ENCODE results near the gene DEGS2.
"Not testable (repeated sequence)": the region's sequence is repeated elsewhere in the genome, so short reads cannot be mapped to it uniquely, and the experiment has no call there.

The DEGS2 gene

GRCh38 chr14:100172811-100173210 is 13.4 kb upstream of the DEGS2 start:
- Histone ChIP-seq H3K9ac (ENCODE audit: low read depth, low read length) (no peak overlapping the region), H3K9me3 (replicated peaks; ENCODE audit: low read length) (no peaks in the 10 kb centered on the region), H3K27me3 (ENCODE audit: control insufficient read depth, insufficient read depth, low read length) (peaks cover 24% of the 10 kb centered on the region), H3K36me3 (ENCODE audit: insufficient read depth, low read length) (no peaks in the 10 kb centered on the region), H3K4me3 (ENCODE audit: low read length) (no peak overlapping the region), H3K4me1 (ENCODE audit: control insufficient read depth, insufficient read depth, low read length) (no peaks in the 10 kb centered on the region), H3K4me2 (ENCODE audit: low read length) (no peak overlapping the region)

GRCh38 chr14:100170880-100171279 is 11.4 kb upstream of the DEGS2 start:
- Histone ChIP-seq H3K4me1 (ENCODE audit: control insufficient read depth, insufficient read depth, low read length) (peaks cover 3% of the 10 kb centered on the region), H3K9ac (ENCODE audit: low read depth, low read length) (no peak overlapping the region), H3K9me3 (replicated peaks; ENCODE audit: low read length) (no peaks in the 10 kb centered on the region), H3K4me3 (ENCODE audit: low read length) (no peak overlapping the region), H3K4me2 (ENCODE audit: low read length) (no peak overlapping the region), H3K27me3 (ENCODE audit: control insufficient read depth, insufficient read depth, low read length) (peaks cover 21% of the 10 kb centered on the region), H3K36me3 (ENCODE audit: insufficient read depth, low read length) (no peaks in the 10 kb centered on the region)

GRCh38 chr14:100168506-100168905 is 9.1 kb upstream of the DEGS2 start:
- peaks cover 3% of the 10 kb centered on the region for H3K4me1 ChIP-seq (ENCODE audit: control insufficient read depth, insufficient read depth, low read length)
- H3K36me3 ChIP-seq (ENCODE audit: insufficient read depth, low read length), result no peaks in the 10 kb centered on the region
- no peaks in the 10 kb centered on the region for H3K9me3 ChIP-seq (replicated peaks; ENCODE audit: low read length)
- H3K4me2 ChIP-seq (ENCODE audit: low read length), result no peak overlapping the region
- H3K9ac ChIP-seq (ENCODE audit: low read depth, low read length), result no peak overlapping the region
- no peak overlapping the region for H3K4me3 ChIP-seq (ENCODE audit: low read length)
- peaks cover 13% of the 10 kb centered on the region for H3K27me3 ChIP-seq (ENCODE audit: control insufficient read depth, insufficient read depth, low read length)

GRCh38 chr14:100165831-100166440 is 6.5 kb upstream of the DEGS2 start:
- H3K4me1 ChIP-seq (ENCODE audit: control insufficient read depth, insufficient read depth, low read length), result peaks cover 3% of the 10 kb centered on the region
- no peaks in the 10 kb centered on the region for H3K9me3 ChIP-seq (replicated peaks; ENCODE audit: low read length)
- H3K36me3 ChIP-seq (ENCODE audit: insufficient read depth, low read length), result no peaks in the 10 kb centered on the region
- H3K4me3 ChIP-seq (ENCODE audit: low read length), result no peak overlapping the region
- peak overlapping the region; percentile 63 for H3K4me2 ChIP-seq (ENCODE audit: low read length)
- no peak overlapping the region for H3K9ac ChIP-seq (ENCODE audit: low read depth, low read length)
- peaks cover 9% of the 10 kb centered on the region for H3K27me3 ChIP-seq (ENCODE audit: control insufficient read depth, insufficient read depth, low read length)

- H3K4me1 ChIP-seq (ENCODE audit: control insufficient read depth, insufficient read depth, low read length), result peaks cover 3% of the 10 kb centered on the region
- no peak overlapping the region for H3K9ac ChIP-seq (ENCODE audit: low read depth, low read length)
- H3K4me3 ChIP-seq (ENCODE audit: low read length), result no peak overlapping the region
- H3K36me3 ChIP-seq (ENCODE audit: insufficient read depth, low read length), result no peaks in the 10 kb centered on the region
- H3K4me2 ChIP-seq (ENCODE audit: low read length), result no peak overlapping the region
- H3K9me3 ChIP-seq (replicated peaks; ENCODE audit: low read length), result no peaks in the 10 kb centered on the region
- H3K27me3 ChIP-seq (ENCODE audit: control insufficient read depth, insufficient read depth, low read length), result peaks cover 11% of the 10 kb centered on the region
Measured at GRCh38 chr14:100165376-100165775, 5.9 kb upstream of the DEGS2 start.

GRCh38 chr14:100160534-100160916 is 1.1 kb upstream of the DEGS2 start:
- no peak overlapping the region for H3K4me2 ChIP-seq (ENCODE audit: low read length)
- peaks cover 33% of the 10 kb centered on the region for H3K27me3 ChIP-seq (ENCODE audit: control insufficient read depth, insufficient read depth, low read length)
- no peaks in the 10 kb centered on the region for H3K36me3 ChIP-seq (ENCODE audit: insufficient read depth, low read length)
- peaks cover 5% of the 10 kb centered on the region for H3K4me1 ChIP-seq (ENCODE audit: control insufficient read depth, insufficient read depth, low read length)
- H3K9me3 ChIP-seq (replicated peaks; ENCODE audit: low read length), result no peaks in the 10 kb centered on the region
- H3K9ac ChIP-seq (ENCODE audit: low read depth, low read length), result no peak overlapping the region
- no peak overlapping the region for H3K4me3 ChIP-seq (ENCODE audit: low read length)

GRCh38 chr14:100159865-100160533 is 554 bp upstream of the DEGS2 start:
- peaks cover 3% of the 10 kb centered on the region for H3K9me3 ChIP-seq (replicated peaks; ENCODE audit: low read length)
- H3K9ac ChIP-seq (ENCODE audit: low read depth, low read length), result no peak overlapping the region
- peaks cover 33% of the 10 kb centered on the region for H3K27me3 ChIP-seq (ENCODE audit: control insufficient read depth, insufficient read depth, low read length)
- H3K4me1 ChIP-seq (ENCODE audit: control insufficient read depth, insufficient read depth, low read length), result peaks cover 5% of the 10 kb centered on the region
- H3K36me3 ChIP-seq (ENCODE audit: insufficient read depth, low read length), result no peaks in the 10 kb centered on the region
- peak overlapping the region; percentile 41 for H3K4me2 ChIP-seq (ENCODE audit: low read length)
- no peak overlapping the region for H3K4me3 ChIP-seq (ENCODE audit: low read length)

GRCh38 chr14:100158566-100159093 is 815 bp downstream of the DEGS2 start:
- no peak overlapping the region for H3K4me3 ChIP-seq (ENCODE audit: low read length)
- peaks cover 33% of the 10 kb centered on the region for H3K27me3 ChIP-seq (ENCODE audit: control insufficient read depth, insufficient read depth, low read length)
- H3K4me2 ChIP-seq (ENCODE audit: low read length), result peak overlapping the region; percentile 67
- no peak overlapping the region for H3K9ac ChIP-seq (ENCODE audit: low read depth, low read length)
- H3K36me3 ChIP-seq (ENCODE audit: insufficient read depth, low read length), result no peaks in the 10 kb centered on the region
- peaks cover 5% of the 10 kb centered on the region for H3K4me1 ChIP-seq (ENCODE audit: control insufficient read depth, insufficient read depth, low read length)
- peaks cover 11% of the 10 kb centered on the region for H3K9me3 ChIP-seq (replicated peaks; ENCODE audit: low read length)

GRCh38 chr14:100157548-100158232 is 1.8 kb downstream of the DEGS2 start:
- H3K9me3 ChIP-seq (replicated peaks; ENCODE audit: low read length), result peaks cover 11% of the 10 kb centered on the region

GRCh38 chr14:100156776-100157175 is 2.7 kb downstream of the DEGS2 start:
- Histone ChIP-seq H3K9ac (ENCODE audit: low read depth, low read length) (no peak overlapping the region), H3K4me3 (ENCODE audit: low read length) (no peak overlapping the region), H3K36me3 (ENCODE audit: insufficient read depth, low read length) (no peaks in the 10 kb centered on the region), H3K27me3 (ENCODE audit: control insufficient read depth, insufficient read depth, low read length) (peaks cover 36% of the 10 kb centered on the region), H3K4me1 (ENCODE audit: control insufficient read depth, insufficient read depth, low read length) (peaks cover 5% of the 10 kb centered on the region), H3K4me2 (ENCODE audit: low read length) (no peak overlapping the region), H3K9me3 (replicated peaks; ENCODE audit: low read length) (peaks cover 11% of the 10 kb centered on the region)

More at GRCh38 chr14:100157548-100158232, 1.8 kb downstream of the DEGS2 start:
- not testable (repeated sequence) for H3K4me2 ChIP-seq (ENCODE audit: low read length); H3K4me3 ChIP-seq (ENCODE audit: low read length); H3K36me3 ChIP-seq (ENCODE audit: insufficient read depth, low read length); H3K9ac ChIP-seq (ENCODE audit: low read depth, low read length); H3K4me1 ChIP-seq (ENCODE audit: control insufficient read depth, insufficient read depth, low read length)
- peaks cover 33% of the 10 kb centered on the region for H3K27me3 ChIP-seq (ENCODE audit: control insufficient read depth, insufficient read depth, low read length)

- Histone ChIP-seq H3K9me3 (replicated peaks; ENCODE audit: low read length) (peaks cover 11% of the 10 kb centered on the region), H3K4me2 (ENCODE audit: low read length) (no peak overlapping the region), H3K36me3 (ENCODE audit: insufficient read depth, low read length) (no peaks in the 10 kb centered on the region), H3K9ac (ENCODE audit: low read depth, low read length) (no peak overlapping the region), H3K4me1 (ENCODE audit: control insufficient read depth, insufficient read depth, low read length) (peaks cover 5% of the 10 kb centered on the region), H3K4me3 (ENCODE audit: low read length) (no peak overlapping the region), H3K27me3 (ENCODE audit: control insufficient read depth, insufficient read depth, low read length) (peaks cover 31% of the 10 kb centered on the region)
Measured at GRCh38 chr14:100155756-100156616, 3.5 kb downstream of the DEGS2 start.

Measured in skeletal muscle satellite cell (primary cell).